ENCODE data around the gene TAS1R1.
"Not testable (repeated sequence)": the region's sequence is repeated elsewhere in the genome, so short reads cannot be mapped to it uniquely, and the experiment has no call there.

TAS1R1 gene

DNA sequence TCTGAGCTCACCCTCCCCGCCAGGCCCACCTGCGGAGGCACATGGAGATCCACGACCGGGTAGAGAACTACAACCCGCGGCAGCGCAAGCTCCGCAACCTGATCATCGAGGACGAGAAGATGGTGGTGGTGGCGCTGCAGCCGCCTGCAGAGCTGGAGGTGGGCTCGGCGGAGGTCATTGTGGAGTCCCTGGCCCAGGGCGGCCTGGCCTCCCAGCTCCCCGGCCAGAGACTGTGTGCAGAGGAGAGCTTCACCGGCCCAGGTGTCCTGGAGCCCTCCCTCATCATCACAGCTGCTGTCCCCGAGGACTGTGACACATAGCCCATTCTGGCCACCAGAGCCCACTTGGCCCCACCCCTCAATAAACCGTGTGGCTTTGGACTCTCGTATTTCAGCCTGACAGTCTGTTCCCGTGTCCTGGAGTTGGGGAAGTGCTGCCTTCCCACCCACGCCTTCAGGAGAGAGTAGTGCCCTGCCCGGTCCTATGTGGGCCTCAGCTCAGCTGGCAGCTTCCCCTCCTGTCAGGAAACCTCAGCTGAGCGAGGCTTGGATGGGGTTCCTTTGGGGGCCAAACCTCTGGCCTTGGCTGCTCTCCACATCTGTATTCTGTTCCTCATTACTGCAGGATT, 33.9 kb downstream of the TAS1R1 start:
- Mint-ChIP-seq H3K4me3 (no peak overlapping the region), H3K27ac (no peak overlapping the region), H3K36me3 (no peaks in the 10 kb centered on the region), H3K9me3 (no peaks in the 10 kb centered on the region), H3K4me1 (peaks cover 48% of the 10 kb centered on the region), H3K27me3 (no peaks in the 10 kb centered on the region)

DNA sequence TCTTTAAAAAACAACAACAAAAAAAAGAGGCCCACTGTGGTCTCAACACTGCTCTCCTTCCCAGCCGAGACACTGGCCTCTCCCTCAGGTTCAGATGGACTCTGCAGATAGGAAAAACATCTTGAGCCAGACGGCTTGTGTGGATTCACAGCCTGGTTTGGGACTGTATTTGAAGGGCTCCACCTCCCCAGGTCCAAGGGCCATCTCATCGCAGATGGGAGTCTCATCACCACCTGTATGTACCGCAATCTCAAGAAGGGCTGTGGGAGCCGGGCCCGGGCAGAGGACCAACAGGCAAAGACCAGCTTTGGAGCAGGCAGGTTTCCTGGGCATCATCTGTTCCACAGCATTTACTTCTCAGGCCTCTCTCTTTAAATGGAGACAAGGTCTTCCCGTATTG, 34.9 kb downstream of the TAS1R1 start:
- Mint-ChIP-seq H3K27ac (peak overlapping the region; percentile 55), H3K4me1 (peaks cover 44% of the 10 kb centered on the region)

DNA sequence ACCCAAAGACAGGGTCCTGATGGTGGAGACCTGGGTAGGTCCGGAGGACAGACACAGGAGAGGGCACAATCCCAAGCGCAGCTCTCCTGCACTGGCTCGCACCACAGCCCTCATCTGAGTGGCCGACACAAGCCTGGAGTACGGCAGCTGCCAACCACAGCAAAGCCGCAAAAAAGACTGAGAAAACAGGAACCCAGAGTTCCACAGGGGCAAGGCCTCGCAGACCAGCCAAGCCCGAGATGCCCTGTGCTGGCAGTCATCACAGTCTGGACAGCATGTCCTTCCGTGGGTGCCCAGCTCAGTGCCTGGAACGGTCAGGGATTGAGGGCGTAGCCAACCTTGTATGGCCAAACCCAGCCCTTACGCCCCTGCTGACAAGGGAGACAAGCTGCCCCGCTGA, 36.1 kb downstream of the TAS1R1 start:
- H3K27ac Mint-ChIP-seq = peak overlapping the region; percentile 12
- peaks cover 53% of the 10 kb centered on the region for H3K4me1 Mint-ChIP-seq
- H3K27me3 Mint-ChIP-seq = no peaks in the 10 kb centered on the region
- H3K4me3 Mint-ChIP-seq = no peak overlapping the region
- no peaks in the 10 kb centered on the region for H3K36me3 Mint-ChIP-seq
- no peaks in the 10 kb centered on the region for H3K9me3 Mint-ChIP-seq

More for the DNA sequence above, 34.9 kb downstream of the TAS1R1 start:
- Mint-ChIP-seq H3K36me3 (no peaks in the 10 kb centered on the region), H3K9me3 (no peaks in the 10 kb centered on the region), H3K4me3 (no peak overlapping the region), H3K27me3 (no peaks in the 10 kb centered on the region)

DNA sequence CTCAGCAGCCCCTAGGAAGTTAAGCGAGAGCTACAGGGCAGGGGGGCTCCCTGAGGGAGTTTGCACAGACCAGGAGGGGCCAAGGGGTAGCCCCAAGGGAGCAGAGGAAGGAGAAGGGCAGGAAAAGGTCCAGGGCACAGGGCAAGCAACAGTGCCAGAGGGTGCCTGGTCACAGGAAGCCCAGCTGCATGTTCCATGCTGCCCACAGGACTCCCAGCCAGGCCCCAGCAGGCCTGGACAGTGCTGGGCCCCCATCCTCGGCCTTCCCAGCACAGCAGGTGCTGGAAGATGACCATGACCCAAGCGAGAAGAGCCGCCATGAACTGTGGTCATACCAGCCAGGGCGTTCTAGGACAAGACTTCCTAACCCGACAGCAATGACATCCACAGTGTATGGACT, 36.5 kb downstream of the TAS1R1 start:
- Mint-ChIP-seq H3K27me3 (no peaks in the 10 kb centered on the region), H3K4me3 (no peak overlapping the region), H3K36me3 (no peaks in the 10 kb centered on the region), H3K4me1 (peaks cover 55% of the 10 kb centered on the region), H3K9me3 (no peaks in the 10 kb centered on the region), H3K27ac (peak overlapping the region; percentile 12)

DNA sequence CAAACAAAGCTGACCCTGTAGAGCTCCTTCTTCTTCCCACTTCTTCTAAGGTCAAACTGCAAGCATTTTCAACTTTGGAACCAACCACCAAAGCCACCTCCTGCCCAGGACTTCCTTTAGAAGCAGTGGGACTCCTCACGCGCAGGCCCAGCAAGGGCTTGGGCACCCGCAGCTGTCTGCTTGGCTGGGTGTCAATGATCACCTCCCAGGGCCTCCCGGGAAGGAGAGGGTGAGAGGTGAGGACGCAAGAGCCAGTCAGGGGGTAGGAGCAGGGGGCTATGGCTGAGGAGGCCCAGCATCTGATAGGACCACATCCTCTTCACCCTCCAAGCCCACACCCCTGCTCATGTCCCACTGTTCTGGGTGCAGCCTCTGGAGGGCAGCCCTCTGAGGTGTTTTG, 37.3 kb downstream of the TAS1R1 start:
- Mint-ChIP-seq H3K27me3 (no peaks in the 10 kb centered on the region), H3K4me3 (no peak overlapping the region), H3K27ac (no peak overlapping the region), H3K36me3 (no peaks in the 10 kb centered on the region), H3K4me1 (peaks cover 59% of the 10 kb centered on the region), H3K9me3 (no peaks in the 10 kb centered on the region)

DNA sequence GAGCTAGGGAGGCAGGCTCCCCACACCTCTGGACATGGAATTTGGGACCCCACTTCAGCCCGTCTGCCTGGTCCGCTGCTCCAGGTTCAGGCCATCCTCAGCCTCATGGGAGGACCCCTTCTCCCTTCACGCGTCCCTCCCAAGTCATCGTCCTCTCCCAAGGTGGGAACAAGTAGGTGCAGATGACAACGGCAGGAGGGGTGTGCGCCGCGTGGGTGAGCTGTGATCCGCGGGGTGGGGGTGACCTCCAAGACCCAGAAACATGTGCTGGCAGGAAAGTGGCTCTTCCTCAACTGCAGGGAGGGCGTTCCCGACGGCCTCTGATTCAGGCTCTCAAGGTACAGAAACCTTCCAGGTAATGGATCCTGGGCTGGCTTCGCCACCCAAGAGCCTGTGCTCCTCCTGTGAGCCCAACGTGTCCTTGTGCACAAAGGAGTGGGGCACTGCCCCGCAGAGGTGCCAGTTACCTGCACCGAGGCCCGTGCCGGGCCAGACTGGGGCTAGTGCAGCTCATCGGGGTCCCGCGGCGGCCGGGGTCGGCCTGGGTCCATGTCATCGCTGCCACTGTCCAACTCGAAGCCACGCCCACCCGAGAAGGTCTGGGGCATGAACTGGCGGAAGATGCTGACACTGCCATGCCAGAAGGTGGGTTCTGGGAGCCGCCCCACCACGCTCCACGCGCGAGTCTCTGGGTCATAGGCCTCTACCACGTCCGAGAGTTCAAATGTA, 37.9 kb downstream of the TAS1R1 start:
- no peaks in the 10 kb centered on the region for H3K36me3 Mint-ChIP-seq
- no peak overlapping the region for H3K4me3 Mint-ChIP-seq
- peaks cover 58% of the 10 kb centered on the region for H3K4me1 Mint-ChIP-seq
- H3K27me3 Mint-ChIP-seq = no peaks in the 10 kb centered on the region
- no peaks in the 10 kb centered on the region for H3K9me3 Mint-ChIP-seq
- H3K27ac Mint-ChIP-seq = no peak overlapping the region

DNA sequence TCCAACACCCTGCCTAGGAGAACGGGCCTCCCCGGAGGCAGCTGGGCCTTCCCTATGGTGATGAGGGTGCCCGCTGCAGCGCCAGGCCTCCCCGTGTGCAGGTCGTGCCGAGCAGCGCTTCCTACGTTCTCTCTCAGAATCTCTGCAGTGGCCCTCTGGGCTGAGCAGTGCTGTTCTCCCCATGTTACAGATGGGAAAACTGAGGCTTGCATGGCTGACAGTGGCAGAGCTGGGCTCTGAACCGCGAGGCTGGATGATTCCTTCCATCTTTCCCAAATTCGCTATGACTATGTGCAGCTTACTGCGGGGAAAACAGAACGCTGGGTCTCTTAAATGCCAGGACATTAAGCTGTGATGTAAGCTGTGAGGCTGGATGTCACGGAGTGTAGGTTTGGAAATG, 38.7 kb downstream of the TAS1R1 start:
- H3K4me1 Mint-ChIP-seq = peaks cover 62% of the 10 kb centered on the region
- H3K27ac Mint-ChIP-seq = no peak overlapping the region
- H3K9me3 Mint-ChIP-seq = no peaks in the 10 kb centered on the region
- H3K36me3 Mint-ChIP-seq = no peaks in the 10 kb centered on the region
- no peak overlapping the region for H3K4me3 Mint-ChIP-seq
- no peaks in the 10 kb centered on the region for H3K27me3 Mint-ChIP-seq

DNA sequence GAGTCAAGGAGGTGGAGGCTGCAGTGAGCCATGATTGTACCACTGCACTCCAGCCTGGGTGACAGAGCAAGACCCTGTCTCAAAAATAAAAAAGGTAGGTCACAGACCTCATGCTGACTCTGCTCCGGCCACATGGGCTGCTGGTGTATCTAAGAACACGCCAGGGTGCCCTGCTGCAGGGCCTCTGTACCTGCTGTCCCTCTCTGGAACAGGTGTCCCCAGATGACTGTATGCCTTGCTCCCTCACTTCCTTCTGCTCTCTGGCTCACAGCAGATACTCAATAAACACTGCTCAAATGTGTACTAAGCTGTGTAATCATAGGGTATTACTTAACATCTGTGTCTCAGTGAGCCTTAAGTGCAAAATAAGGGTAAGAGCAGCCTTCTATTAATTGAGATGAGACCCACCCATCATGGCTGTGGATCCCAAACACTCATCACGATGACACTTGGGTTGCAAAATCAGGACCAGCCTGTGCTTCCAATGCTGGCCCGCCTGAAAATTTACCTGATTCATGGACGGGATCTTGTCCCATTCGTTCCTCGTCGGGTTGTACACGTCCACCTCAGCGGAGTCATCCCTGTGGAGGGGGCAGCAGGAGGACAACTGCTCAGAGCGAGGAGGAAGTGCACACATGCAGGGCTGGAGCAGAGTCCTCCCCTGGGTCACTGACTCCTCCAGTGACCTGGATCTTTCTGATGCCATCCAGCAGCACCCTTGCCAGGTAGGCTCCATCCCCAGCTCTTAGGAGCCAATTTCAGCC, 40.1 kb downstream of the TAS1R1 start:
- Mint-ChIP-seq H3K9me3 (no peaks in the 10 kb centered on the region), H3K27me3 (no peaks in the 10 kb centered on the region), H3K4me1 (peaks cover 74% of the 10 kb centered on the region), H3K36me3 (peaks cover 7% of the 10 kb centered on the region), H3K27ac (peak overlapping the region; percentile 12), H3K4me3 (peak overlapping the region; percentile 19)

DNA sequence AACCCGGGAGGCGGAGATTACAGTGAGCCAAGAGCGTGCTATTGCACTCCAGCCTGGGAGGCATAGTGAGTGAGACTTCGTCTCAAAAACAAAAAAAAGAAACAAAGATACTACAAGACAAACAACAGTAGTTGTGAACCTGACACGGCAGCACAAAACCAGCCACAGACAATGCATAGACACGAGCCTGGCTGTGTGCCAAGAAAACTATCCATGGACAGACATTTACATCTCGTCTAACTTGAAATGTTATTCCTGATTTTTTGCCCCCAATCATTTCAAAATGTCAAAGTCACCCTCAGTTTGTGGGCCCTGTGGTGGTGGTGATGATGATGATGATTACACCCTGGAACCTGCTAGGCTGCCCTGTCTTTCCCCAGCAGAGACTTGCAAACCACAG, 41.2 kb downstream of the TAS1R1 start:
- Mint-ChIP-seq H3K27ac (no peak overlapping the region), H3K36me3 (peaks cover 12% of the 10 kb centered on the region), H3K27me3 (no peaks in the 10 kb centered on the region), H3K9me3 (no peaks in the 10 kb centered on the region), H3K4me3 (peak overlapping the region; percentile 11), H3K4me1 (peaks cover 64% of the 10 kb centered on the region)

DNA sequence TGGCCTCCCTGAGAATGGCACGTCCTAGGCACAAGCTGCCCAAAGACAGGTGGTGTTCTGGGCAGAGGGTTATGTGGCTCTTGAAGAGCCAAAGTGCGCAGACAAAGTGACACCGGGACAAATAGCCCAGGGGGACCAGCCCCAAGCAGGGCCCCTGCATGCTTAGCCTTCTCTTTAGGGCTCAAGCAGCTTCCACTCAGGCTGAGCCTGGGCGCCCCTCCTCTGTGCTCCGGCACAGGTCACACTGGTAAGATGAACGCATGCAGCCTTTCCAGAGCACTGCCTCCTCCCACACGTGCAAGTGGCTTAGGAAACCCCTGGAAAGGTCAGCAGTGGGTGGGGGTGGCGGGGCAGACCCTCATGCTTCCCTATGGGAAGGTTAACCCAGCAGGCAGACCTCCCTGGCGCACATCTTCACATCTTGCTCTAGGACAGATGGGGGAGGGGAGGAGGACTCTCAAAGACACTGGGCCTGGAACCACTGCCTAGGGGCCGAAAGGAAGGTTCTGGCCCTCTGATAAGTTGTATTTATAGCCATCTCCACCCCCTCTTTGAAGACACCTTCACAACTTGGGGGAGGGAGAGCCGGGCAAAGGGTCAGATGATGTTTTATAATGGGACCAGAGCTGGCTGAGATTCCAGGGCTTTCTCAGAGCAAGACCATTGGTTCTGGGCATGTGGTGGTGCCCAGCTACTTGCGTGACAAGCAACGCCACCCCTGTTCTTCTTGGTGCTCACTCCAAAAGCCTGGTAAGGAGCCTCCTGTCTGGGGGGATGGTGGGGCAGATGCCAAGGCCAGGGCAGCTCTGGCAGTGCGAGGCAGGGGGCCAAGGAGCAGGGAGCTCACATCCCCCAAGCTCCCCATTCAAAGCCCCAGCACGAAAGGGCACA, 42.0 kb downstream of the TAS1R1 start:
- no peaks in the 10 kb centered on the region for H3K27me3 Mint-ChIP-seq
- H3K4me3 Mint-ChIP-seq = peak overlapping the region; percentile 19
- H3K9me3 Mint-ChIP-seq = no peaks in the 10 kb centered on the region
- H3K27ac Mint-ChIP-seq = no peak overlapping the region
- peaks cover 12% of the 10 kb centered on the region for H3K36me3 Mint-ChIP-seq
- H3K4me1 Mint-ChIP-seq = peaks cover 56% of the 10 kb centered on the region

DNA sequence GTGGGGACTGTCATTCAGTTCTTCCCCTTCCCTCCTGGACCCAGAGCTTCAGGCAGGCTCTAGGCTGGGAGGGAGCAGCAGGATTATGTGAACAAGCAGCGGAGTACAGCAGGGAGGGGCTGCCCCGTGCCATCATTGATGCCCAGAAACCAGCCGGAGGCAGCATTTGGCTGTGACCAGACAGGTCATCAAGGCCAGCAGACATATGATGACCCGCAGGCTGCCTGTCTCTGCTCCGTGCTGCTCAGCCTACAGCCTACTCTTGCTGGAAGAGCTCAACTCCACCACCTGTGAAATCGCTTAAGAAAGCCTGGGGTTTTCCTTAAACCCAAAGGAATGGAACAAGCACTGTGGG, 42.6 kb downstream of the TAS1R1 start:
- Mint-ChIP-seq H3K27ac (no peak overlapping the region), H3K27me3 (no peaks in the 10 kb centered on the region), H3K36me3 (peaks cover 12% of the 10 kb centered on the region), H3K4me3 (peak overlapping the region; percentile 19), H3K9me3 (no peaks in the 10 kb centered on the region), H3K4me1 (peaks cover 52% of the 10 kb centered on the region)

DNA sequence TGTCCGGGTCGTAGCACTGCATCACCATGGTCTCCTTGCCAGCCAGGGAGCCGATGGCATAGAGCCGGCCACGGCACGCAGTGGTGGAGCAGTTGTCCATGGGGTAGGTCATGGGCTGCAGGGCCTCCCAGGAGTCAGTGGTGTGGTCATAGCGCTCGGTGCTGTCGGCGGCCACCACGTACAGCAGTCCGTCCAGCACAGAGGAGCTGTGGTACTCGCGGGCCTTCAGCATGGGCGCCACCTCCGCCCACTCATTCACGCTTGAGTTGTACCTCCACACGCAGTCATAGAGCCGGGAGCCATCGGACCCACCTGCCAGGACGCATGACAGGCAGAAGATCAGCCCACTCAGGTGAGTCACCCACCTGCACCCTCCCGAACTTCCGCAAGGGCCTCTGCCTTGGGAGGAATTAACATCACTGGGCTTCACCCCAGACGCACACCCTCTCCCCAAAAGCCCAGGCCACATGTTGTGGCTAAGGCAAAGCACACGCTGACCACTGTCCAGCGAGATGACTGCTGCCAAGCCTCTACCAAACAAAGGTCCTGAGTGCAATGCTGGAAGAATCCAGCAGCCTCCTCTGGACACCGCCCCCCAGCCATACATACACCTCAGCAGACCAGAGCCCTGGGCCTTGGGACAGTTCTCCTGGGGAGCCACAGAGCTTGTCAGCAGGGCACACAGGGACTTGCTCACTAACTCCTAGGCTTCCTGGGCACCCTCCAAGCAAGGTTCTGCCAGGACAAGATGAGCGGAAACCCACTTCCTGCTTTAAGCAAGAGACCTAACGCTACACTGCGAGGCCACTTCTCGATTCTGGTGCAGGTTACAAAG, 44.3 kb downstream of the TAS1R1 start:
- Mint-ChIP-seq H3K36me3 (peaks cover 12% of the 10 kb centered on the region), H3K9me3 (no peaks in the 10 kb centered on the region), H3K4me3 (peak overlapping the region; percentile 100), H3K4me1 (peaks cover 57% of the 10 kb centered on the region), H3K27ac (peak overlapping the region; percentile 89), H3K27me3 (no peaks in the 10 kb centered on the region)

DNA sequence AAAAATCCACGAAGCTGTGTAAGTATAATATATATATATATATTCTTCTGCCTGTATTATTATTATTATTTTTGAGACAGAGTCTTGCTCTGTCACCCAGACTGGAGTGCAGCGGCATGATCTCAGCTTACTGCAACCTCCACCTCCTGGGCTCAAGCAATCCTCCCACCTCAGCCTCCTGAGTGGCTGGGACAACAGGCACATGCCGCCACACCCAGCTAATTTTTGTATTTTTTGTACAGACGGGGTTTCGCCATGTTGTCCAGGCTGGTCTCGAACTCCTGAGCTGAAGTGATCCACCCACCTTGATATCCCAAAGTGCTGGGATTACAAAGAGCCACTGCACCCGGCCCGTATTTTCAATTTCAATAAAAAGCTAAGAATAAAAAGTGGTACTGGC, 44.9 kb downstream of the TAS1R1 start:
- Mint-ChIP-seq H3K4me3 (peak overlapping the region; percentile 100), H3K27ac (peak overlapping the region; percentile 99), H3K4me1 (peaks cover 57% of the 10 kb centered on the region), H3K36me3 (peaks cover 12% of the 10 kb centered on the region)
- H3K9me3 Mint-ChIP-seq, H3K27me3 Mint-ChIP-seq: not testable (repeated sequence)

DNA sequence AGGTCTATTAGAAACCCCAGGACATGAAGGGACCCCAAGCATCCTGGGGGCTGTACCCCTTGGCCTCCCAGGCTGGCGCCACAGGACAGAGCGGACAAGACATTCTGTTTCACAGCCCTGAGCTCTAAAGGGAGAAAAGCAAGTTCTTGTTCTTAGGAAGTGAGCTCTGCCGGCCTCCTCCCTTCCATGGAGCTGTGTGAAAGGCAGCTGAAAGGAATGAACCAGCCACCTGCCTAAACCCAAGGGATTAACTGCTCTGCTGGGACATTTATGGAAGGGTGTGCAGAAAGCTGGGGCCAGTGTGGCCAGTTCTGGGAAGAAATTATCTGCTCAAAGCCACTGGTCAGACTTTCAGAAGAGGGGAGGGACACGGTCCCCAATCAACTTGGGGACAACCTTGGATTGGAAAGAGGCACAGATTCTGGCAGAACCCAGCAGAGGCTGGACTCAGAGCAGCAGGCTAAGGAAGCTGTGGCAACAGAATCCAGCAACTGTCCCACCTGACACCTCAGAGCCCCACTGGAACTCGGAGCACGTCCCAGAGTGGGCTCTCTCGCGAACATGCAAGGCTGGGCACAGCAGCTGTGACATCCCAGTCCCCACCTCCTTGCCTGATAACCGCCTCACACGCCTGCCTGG, 45.4 kb downstream of the TAS1R1 start:
- Mint-ChIP-seq H3K4me1 (peaks cover 51% of the 10 kb centered on the region), H3K27me3 (no peaks in the 10 kb centered on the region), H3K4me3 (peak overlapping the region; percentile 100), H3K9me3 (no peaks in the 10 kb centered on the region), H3K27ac (peak overlapping the region; percentile 99), H3K36me3 (peaks cover 12% of the 10 kb centered on the region)

Measured in activated naive CD4-positive, alpha-beta T cell treated with anti-CD3 and anti-CD28 coated beads, Interleukin-2, amount 50 U/mL, for 24 hours (primary cell).